HEK293T (cell line): ENCODE data around the gene TEX38.

ENCODE experiments used
- BHLHE40 ChIP-seq: fragments of 450-650 bp; IDR thresholded peaks from 2 replicates; pipeline ENCODE4 v1.6.1; 2016; ENCODE audit warnings: mild to moderate bottlenecking, moderate library complexity, borderline replicate concordance
- ELF4 ChIP-seq: fragments of 450-650 bp; IDR thresholded peaks from 2 replicates; pipeline ENCODE4 v1.6.1; 2017; ENCODE audit warnings: antibody characterized with exemption
- FOXA1 ChIP-seq: fragments of 450-650 bp; IDR thresholded peaks from 2 replicates; pipeline ENCODE4 v1.6.1; 2016; ENCODE audit warnings: mild to moderate bottlenecking
- HDGF ChIP-seq: fragments of 450-650 bp; IDR thresholded peaks from 2 replicates; pipeline ENCODE4 v1.6.1; 2017; ENCODE audit warnings: antibody characterized with exemption, borderline replicate concordance
- L3MBTL2 ChIP-seq: fragments of 450-650 bp; conservative IDR thresholded peaks from 2 replicates; pipeline ENCODE4 v1.6.1; 2016; ENCODE audit warnings: mild to moderate bottlenecking
- SP1 ChIP-seq: fragments of 450-650 bp; IDR thresholded peaks from 2 replicates; pipeline ENCODE4 v1.6.1; 2017

DNA sequence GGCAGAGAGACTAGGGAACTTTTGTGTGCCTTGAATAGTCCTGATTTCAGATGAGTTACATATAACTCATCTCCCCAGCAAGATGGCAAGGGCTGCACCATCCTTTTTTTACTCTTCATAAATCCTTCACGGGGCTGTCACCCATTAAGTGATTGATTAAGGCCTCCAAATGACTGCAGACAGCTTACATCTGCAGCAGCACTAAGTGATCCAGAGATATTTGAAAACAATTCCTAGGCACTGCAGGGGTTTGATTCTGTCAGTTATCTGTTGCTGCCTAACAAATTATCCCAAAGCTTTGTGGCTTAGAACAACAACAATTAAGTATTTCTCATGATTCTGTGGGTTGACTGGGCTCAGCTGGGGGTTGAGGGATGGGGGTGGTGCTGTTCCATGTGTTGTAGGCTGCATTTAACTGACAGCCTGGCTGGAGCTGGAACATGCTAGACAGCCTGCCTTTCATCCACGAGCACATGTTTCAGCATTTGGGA, 19.3 kb downstream of the TEX38 start:
- TF ChIP-seq SP1 (no peak), L3MBTL2 (no peak), FOXA1 (no peak), ELF4 (no peak), HDGF (no peak), BHLHE40 (no peak)
